ENCODE measurements around the gene AIG1.

AIG1 gene

GRCh38 chr6:143125864-143126573, 65.3 kb downstream of the AIG1 start:
- no peaks in the 10 kb centered on the region for H3K36me3 ChIP-seq (replicated peaks; ENCODE audit: insufficient read depth, low read length)
- no peak overlapping the region for H3K4me2 ChIP-seq (ENCODE audit: low read depth, low read length)
- no peak overlapping the region for H3K27ac ChIP-seq (ENCODE audit: low read length)
- H3K9ac ChIP-seq (ENCODE audit: low read length), result no peak overlapping the region
- H3K4me1 ChIP-seq (ENCODE audit: low read length), result no peaks in the 10 kb centered on the region
- H3K79me2 ChIP-seq (ENCODE audit: low read length), result no peaks in the 10 kb centered on the region
- no peak overlapping the region for H2AFZ ChIP-seq (ENCODE audit: low read length)
- no peak for DNase-seq
- H3K9me3 ChIP-seq (replicated peaks; ENCODE audit: insufficient read depth, low read length), result no peaks in the 10 kb centered on the region
- TF ChIP-seq CTCF (IDR thresholded peaks at IDR 0.05; ENCODE audit: low read length) (no peak), EZH2 (optimal IDR thresholded peaks at IDR 0.05; ENCODE audit: low read depth, low read length) (no peak), EZH2phosphoT487 (IDR thresholded peaks at IDR 0.05; ENCODE audit: low read length) (no peak)
- no peaks in the 10 kb centered on the region for H3K9me2 ChIP-seq (replicated peaks; ENCODE audit: insufficient read depth, low read length)
- no peaks in the 10 kb centered on the region for H3K27me3 ChIP-seq (replicated peaks; ENCODE audit: insufficient read depth, low read length)
- no peaks in the 10 kb centered on the region for H3F3A ChIP-seq (ENCODE audit: insufficient read depth, low read length)
- H4K20me1 ChIP-seq (ENCODE audit: insufficient read depth, low read length), result no peaks in the 10 kb centered on the region
- no peak overlapping the region for H3K4me3 ChIP-seq (ENCODE audit: low read length)

- no peak for DNase-seq
- TF ChIP-seq CTCF (IDR thresholded peaks at IDR 0.05; ENCODE audit: low read length) (no peak), EZH2 (optimal IDR thresholded peaks at IDR 0.05; ENCODE audit: low read depth, low read length) (no peak), EZH2phosphoT487 (IDR thresholded peaks at IDR 0.05; ENCODE audit: low read length) (no peak)
- Histone ChIP-seq H3K4me1 (ENCODE audit: low read length) (no peaks in the 10 kb centered on the region), H3K27ac (ENCODE audit: low read length) (no peak overlapping the region), H4K20me1 (ENCODE audit: insufficient read depth, low read length) (no peaks in the 10 kb centered on the region), H3K9me2 (replicated peaks; ENCODE audit: insufficient read depth, low read length) (no peaks in the 10 kb centered on the region), H3K36me3 (replicated peaks; ENCODE audit: insufficient read depth, low read length) (no peaks in the 10 kb centered on the region), H3K9me3 (replicated peaks; ENCODE audit: insufficient read depth, low read length) (no peaks in the 10 kb centered on the region), H3F3A (ENCODE audit: insufficient read depth, low read length) (no peaks in the 10 kb centered on the region), H3K27me3 (replicated peaks; ENCODE audit: insufficient read depth, low read length) (no peaks in the 10 kb centered on the region), H3K4me3 (ENCODE audit: low read length) (no peak overlapping the region), H3K9ac (ENCODE audit: low read length) (no peak overlapping the region), H3K79me2 (ENCODE audit: low read length) (no peaks in the 10 kb centered on the region), H3K4me2 (ENCODE audit: low read depth, low read length) (no peak overlapping the region), H2AFZ (ENCODE audit: low read length) (no peak overlapping the region)
Observed at GRCh38 chr6:143126574-143126941, 65.9 kb downstream of the AIG1 start.

GRCh38 chr6:143127941-143128680, 67.4 kb downstream of the AIG1 start:
- Histone ChIP-seq H4K20me1 (ENCODE audit: insufficient read depth, low read length) (no peaks in the 10 kb centered on the region), H3K27ac (ENCODE audit: low read length) (no peak overlapping the region), H3K9me3 (replicated peaks; ENCODE audit: insufficient read depth, low read length) (no peaks in the 10 kb centered on the region), H3K36me3 (replicated peaks; ENCODE audit: insufficient read depth, low read length) (no peaks in the 10 kb centered on the region), H3K9ac (ENCODE audit: low read length) (no peak overlapping the region), H3K27me3 (replicated peaks; ENCODE audit: insufficient read depth, low read length) (no peaks in the 10 kb centered on the region), H2AFZ (ENCODE audit: low read length) (no peak overlapping the region), H3K4me3 (ENCODE audit: low read length) (no peak overlapping the region), H3K4me2 (ENCODE audit: low read depth, low read length) (no peak overlapping the region), H3K79me2 (ENCODE audit: low read length) (no peaks in the 10 kb centered on the region), H3F3A (ENCODE audit: insufficient read depth, low read length) (no peaks in the 10 kb centered on the region), H3K4me1 (ENCODE audit: low read length) (no peaks in the 10 kb centered on the region), H3K9me2 (replicated peaks; ENCODE audit: insufficient read depth, low read length) (no peaks in the 10 kb centered on the region)
- TF ChIP-seq CTCF (IDR thresholded peaks at IDR 0.05; ENCODE audit: low read length) (no peak), EZH2phosphoT487 (IDR thresholded peaks at IDR 0.05; ENCODE audit: low read length) (no peak), EZH2 (optimal IDR thresholded peaks at IDR 0.05; ENCODE audit: low read depth, low read length) (no peak)
- no peak for DNase-seq

Data from MM.1S (cell line).